ENCODE measurements around the gene ADCYAP1R1.

- TF ChIP-seq CTCF (IDR thresholded peaks at IDR 0.05), result no peak
- TF ChIP-seq POLR2A (IDR thresholded peaks at IDR 0.05), result no peak
These were observed 57.6 kb downstream of the ADCYAP1R1 start for GRCh38 chr7:31109751-31110150.
